HG02759 (cell line): ENCODE measurements around the gene TMEM131L.
"Not testable (repeated sequence)": the region's sequence is repeated elsewhere in the genome, so short reads cannot be mapped to it uniquely, and the experiment has no call there.

Source experiments
- ATAC-seq: cut with Tn5 transposase; IDR thresholded peaks from one replicate; pipeline ENCODE4 v1.9.1; 2021; ENCODE audit warnings: mild to moderate bottlenecking, moderate library complexity; ENCODE audit not compliant: unreplicated experiment

The TMEM131L gene

DNA sequence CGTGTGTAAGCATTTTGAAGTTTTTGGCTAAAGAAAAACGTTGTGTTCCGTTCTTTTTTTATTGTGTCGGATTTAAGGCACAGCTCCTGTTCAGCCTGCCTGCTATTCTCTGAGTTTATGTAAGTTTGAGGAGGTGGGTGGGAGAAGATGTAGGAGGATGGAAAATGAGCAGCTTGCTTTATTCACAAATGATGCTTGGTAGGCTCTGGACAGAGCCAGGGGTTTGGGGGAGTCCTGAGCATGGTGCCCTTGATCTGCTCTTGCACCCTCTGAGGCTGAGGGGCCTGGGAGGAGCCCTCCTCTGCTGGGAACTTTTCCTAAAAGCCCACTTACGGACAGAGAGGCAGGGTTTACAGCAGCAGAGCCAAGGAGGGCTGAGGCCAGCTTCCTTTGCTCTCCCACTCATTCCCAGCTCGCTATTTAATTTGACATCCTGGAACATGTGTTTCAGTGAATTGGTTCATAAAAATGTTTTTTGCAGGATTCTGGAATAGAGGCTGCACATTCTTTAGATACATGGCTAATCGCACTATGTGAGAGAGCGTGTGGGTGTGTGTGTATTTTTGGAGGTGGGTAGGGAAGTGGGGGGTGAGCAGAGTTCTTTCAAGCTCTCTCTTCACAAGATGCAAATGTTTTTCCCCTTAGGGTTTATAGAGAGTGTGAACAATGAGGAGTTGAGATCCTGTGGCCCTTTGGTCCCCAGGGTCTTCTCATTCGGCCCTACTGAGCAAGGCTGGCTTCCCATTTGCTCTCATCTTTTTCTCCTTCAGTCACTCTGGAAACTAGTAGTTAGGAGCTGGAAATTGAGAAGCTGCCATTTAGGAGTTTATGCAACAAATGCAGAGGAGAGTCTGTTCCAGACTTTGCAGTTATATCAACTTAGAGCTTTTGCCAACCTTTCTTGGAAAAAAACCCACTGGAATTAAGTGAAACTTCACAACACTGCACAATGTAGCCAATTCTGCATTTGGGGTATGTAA lies 32.1 kb downstream of the TMEM131L start:
- ATAC-seq, result peak; percentile 73

DNA sequence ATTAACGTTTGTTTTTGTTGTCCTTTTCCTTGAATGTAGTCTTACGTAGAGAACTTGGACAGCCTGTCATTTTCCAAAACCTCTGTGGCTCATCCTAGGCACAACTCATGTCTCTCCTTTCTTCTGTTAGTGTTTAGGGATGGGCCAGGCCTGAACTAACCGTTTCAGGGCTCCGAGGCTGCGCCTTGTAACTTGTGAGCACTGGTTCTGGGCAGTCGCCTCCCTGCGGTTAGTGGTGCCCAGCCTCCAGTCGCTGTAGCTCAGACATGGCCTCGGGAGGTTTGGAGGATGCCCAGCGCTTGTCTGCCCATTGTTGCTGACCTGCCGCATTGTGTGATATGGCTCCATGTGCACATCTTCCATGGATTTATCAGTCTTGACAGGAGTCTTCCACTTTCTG lies 32.8 kb downstream of the TMEM131L start:
- no peak for ATAC-seq

DNA sequence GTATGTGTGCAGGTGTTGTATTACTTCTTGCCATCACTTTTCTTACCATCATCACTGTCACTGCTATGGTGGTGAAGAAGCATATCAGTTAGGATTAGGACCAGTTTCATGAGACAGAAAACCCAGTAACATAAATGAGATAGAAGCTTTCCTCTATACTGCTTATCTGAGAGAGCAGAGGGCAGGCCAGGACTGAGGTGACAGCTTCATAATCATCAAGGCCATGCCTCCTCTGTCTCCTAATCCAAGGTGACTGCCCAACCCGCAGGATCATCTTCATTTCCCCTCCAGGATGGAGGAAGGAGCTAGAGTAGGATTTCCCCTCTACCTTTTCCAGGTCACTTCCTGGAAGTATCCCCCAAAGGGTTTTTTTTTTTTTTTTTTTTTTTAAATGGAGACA lies 35.4 kb downstream of the TMEM131L start:
- ATAC-seq, result no peak

DNA sequence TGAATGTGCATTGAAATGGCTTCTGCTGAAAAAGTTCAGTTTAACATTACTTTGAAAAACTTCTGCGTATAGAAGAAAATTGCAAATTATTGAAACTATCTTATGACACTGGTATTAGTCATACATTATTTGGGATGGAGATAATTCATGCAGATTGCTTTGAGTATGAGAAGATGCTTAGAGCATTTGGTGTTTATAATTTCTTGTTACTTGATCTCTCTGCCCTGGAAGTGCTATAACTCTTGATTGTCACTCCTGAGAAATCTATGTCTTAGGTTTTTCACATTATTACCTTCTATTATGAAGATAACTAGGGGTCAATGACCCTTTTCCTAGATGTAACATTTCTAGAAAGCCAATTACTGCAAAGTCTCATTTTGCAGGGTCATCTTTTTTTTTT lies 36.4 kb downstream of the TMEM131L start:
- no peak for ATAC-seq

DNA sequence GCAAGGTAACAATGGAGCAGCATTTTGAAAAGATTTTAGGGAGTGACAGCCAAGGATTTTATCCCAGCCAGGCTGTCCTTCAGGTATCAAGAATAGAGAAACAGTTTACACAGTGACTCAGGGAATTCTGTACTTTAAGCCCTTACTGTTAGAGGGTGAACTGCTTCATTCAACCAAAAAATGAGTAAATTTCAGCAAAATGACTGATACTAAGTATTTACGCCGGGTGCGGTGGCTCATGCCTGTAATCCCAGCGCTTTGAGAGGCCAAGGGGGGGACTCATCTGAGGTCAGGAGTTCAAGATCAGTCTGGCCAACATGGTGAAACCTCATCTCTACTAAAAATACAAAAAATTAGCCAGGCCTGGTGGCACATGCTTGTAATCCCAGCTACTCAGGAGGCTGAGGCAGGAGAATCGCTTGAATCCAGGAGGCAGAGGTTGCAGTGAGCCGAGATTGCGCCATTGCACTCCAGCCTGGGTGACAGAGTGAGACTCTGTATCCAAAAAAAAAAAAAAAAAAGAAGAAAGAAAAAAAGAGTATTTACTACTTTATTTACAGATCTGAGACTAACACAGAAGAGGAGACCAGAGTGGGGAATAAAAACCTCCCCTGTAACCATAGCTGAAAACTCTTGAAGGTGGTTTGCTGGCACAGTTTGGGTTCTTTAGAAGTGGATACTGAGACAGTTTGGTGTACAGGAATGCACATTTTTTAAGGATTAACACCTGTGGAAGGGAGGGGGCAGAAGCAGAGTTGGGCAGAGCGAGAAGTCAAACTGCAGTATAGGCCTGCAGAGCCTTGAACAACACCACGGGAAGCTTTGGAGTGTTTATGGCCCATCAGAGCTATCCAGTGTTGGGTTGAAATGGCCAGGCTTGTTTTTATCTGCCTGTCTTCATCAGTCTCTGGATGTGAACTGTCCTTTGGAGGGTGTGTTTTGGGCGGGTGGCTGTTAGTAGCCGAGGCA lies 40.5 kb downstream of the TMEM131L start:
- ATAC-seq, result no peak

DNA sequence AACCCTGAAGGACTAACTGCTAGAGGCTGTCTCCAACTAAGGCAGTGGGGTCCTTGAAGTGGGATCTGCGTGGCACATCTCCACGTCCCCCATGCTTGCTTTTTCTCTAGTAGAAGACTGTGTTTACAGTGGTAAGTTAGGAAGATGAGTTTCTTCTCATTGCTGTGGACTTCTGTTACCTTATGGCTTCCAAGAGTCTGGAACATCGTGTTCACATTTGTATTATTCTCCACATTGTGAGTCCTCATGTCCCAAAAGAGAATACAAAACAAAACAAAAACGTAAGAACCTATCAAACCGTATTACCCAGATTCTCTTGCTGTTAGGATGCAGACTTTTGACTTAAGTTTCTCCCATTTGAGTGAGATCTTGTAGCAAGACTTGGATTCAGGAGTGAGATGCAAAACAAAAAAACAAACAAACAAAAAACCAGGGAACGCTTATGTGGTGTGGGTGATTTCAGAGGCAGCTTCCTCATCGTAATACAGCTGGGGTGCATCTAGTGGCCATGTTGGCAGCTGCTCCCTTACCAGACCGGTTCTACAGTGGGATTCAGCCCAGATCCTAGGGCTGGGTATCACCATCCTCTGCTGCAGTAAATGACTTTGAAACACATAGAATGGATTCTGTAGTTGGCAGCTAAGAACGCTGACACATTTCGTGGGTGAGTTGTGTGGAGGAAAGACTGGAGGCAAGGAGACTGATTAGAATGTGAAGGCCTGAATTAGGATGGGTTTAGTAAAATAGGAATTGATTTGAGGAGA lies 41.3 kb downstream of the TMEM131L start:
- ATAC-seq, result no peak

DNA sequence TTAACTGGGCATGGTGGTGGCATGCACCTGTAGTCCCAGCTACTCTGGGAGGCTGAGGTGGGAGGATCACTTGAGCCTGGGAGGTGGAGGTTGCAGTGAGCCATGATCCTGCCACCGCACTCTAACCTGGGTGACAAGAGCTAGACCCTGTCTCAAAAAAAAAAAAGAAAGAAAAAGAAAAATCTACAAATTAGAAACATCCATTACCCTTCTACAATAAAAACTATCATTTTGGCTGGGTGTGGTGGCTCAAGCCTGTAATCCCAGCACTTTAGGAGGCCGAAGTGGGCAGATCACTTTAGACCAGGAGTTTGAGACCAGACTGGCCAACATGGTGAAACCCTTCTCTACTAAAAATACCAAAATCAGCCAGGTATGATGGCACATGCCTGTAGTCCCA lies 43.1 kb downstream of the TMEM131L start:
- not testable (repeated sequence) for ATAC-seq

DNA sequence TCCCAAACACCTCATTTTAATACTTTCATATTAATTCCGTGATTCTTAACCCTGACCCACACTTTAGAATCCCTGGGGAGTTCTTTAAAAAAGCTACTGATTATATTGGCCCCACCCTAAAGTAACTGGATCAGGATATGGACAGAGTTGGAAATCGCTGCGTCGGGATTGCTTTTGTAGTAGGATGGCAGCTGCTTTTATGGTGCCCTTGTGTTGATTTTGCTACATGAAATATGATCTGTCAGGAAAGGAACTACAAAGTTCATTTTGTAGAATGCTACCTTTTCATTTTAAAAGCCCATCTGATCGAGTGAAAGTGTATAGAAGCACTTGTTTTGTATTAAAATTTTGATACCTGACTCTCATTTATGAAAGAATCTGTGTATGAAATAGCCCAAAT lies 43.6 kb downstream of the TMEM131L start:
- ATAC-seq, result no peak

DNA sequence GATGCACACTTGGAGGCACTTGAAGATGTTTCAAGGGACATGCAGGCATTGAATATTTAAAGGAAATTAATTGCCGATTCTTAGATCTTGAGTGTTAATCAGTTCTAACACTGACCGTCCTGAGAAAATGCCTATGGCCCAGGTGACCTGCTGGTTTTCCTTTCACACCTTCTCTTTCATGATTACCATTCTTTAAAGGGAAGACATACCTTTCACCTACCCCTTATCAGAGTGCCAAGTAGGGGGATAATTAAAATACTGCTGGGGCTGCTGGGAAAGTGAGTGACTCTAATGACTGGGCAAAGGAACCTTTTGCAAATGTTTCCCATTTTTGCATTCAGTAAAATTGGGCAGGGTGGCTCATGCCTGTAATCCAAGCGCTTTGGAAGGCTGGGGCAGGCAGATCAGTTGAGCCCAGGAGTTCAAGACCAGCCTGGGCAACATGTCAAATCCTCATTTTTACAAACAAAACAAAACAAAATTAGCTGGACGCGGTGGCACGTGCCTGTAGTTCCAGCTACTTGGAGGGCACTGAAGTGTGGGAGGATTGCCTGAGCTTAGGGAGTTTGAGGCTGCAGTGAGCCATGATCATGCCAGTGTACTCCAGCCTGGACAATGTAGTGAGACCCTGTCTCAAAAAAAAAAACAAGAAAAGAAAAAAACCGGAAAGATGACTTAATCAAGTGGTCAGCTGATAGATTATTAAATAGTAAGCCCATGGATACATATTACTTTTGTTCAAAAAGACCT lies 44.3 kb downstream of the TMEM131L start:
- no peak for ATAC-seq

DNA sequence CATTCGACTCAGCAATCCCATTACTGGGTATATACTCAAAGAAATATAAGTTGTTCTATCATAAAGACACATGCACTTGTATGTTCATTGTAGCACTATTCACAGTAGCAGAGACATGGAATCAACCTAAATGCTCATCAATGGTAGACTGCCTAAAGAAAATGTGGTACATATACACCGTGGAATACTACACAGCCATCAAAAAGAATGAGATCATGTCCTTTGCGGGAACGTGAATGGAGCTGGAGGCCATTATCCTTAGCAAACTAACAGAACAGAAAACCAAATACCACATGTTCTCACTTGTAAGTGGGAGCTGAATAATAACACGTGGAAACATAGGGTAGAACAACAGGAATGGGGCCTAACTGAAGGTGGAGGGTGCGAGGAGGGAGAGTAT lies 44.9 kb downstream of the TMEM131L start:
- no peak for ATAC-seq

DNA sequence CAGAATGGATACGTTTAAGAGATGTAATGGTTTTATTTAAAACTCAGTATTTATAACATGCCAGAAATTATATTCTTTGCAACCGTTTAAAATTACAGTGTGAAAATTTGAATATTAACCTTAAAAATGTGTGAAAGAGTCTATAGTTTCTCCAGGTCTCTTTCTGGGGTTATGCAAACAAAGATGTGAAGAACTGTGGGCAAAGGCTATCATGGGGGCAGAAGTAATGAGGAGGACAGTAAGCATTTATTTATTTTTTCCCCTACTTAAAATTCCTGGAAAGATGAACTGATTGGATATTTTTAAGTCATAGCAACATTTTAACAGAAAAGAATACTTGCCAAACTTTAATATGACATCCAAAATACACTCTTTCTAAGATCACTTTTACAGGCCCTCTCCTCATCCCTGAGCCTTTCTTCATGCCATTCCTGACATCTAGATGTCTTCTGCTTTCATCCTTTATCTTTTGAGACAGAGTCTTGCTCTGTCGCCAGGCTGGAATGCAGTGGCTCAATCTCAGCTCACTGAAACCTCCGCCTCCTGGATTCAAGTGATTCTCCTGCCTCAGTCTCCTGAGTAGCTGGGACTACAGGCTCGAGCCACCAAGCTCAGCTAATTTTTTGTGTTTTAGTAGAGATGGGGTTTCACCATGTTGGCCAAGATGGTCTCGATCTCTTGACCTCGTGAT lies 46.1 kb downstream of the TMEM131L start:
- no peak for ATAC-seq

DNA sequence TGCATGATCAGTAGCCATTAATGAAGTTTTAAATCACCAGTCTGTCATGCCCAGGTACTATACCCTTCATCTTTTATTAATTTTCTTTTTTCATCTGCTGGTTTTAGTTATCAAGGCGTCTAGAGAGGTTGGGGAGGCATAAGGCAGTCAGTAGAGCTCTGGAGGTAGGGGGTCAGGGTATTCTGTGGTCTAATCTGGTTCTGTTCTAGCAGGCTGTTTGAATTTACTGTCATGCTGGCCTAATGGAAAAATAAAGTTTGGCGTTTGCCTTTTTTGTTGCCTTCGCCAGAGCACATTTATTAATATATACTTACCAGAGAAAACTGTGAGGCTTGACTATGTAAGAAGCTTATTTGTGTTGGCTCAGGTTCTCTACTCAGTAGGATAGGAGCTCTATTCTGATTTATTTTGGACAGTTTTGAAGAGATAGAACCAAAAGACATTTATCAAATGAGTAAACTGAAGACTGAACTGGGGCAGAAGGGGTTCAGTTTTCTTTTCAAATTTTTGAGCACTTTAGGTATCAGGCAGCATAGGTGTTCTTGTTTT lies 46.9 kb downstream of the TMEM131L start:
- ATAC-seq, result no peak

DNA sequence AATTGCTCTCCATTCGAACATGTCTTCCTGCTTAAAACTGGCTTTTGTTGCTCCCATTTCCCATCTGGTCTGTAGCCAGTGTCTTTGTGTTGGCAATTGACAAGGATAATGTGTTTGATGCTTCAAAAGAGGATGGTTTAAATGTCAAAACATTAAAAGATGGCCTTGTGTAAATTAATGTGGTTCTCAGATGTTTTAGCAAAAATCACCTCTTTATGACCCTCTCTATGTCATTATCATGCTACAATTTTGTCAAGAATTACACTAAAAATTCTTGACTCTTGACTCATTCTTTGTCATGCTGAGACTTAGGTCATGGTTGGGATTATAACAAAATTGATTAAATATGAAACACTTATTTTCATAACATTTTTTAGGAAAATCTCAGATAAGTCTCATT lies 47.4 kb downstream of the TMEM131L start:
- ATAC-seq, result no peak

DNA sequence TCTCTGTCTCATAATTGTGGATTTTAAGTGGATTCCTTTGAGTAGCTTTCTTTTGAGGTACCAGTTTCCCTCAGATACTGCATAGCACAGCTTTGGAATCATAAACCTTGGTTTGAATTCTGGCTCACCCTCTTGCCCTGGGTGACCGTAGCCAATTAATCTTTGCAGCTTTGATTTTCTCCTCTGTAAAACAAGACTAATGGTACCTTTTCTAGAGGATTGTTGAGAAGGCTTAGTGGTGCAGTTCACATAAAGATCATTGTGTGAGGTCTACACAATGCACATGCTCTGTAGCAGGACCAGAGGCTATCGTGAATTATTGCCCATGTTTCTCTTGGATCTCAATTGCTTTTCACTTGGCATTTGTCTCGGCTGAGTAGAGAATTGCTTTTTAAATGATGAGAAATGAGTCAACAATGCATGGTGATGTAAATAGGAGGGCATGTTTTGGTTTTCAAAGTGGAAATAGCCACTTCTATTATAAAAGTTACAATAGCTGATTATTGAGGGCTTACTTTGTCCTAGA lies 47.9 kb downstream of the TMEM131L start:
- no peak for ATAC-seq

DNA sequence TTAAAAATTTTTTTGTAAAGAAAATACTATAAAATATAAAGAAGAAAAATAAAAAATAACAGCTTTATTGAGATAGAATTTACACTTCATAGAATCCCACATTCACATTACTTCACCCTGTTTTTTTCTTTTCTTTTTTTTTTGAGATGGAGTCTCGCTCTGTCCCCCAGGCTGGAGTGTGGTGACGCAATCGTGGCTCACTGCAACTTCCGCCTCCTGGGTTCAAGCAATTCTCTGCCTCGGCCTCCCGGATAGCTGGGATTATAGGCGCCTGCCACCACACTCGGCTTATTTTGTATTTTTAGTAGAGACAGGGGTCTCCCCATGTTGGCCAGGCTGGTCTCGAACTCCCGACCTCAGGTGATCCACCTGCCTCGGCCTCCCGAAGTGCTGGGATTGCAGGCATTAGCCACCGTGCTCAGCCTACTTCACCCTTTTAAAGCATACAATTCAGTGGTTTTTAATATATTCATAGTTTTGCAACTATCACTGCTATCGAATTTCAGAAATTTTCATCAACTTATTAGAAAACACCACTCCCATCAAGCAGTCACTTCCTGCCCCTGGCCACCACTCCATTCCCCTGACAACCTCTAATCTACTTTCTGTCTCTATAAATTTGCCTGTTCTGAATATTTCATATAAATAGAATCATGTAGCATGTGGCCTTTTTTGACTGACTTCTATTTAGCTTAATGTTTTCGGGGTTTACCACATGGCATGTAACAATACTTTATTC lies 48.7 kb downstream of the TMEM131L start:
- no peak for ATAC-seq

DNA sequence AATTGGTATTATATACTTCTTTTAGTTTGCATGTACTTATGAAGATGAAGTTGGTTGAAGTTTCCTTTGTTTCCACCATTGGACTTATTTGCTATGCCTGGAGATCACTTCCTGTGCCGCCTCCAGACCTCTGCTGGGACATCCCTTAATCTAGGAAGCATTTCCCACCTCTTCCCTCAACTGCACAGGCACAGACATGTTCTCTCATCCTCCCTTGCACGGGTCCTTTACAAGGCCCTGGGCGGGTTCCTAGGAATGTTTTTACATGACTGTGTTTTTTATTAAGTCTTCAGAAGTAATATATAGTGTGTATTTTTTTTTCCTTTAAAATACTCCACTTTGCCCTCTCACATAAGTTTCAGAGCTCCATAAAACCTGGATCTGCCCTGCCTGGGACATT lies 51.0 kb downstream of the TMEM131L start:
- no peak for ATAC-seq

DNA sequence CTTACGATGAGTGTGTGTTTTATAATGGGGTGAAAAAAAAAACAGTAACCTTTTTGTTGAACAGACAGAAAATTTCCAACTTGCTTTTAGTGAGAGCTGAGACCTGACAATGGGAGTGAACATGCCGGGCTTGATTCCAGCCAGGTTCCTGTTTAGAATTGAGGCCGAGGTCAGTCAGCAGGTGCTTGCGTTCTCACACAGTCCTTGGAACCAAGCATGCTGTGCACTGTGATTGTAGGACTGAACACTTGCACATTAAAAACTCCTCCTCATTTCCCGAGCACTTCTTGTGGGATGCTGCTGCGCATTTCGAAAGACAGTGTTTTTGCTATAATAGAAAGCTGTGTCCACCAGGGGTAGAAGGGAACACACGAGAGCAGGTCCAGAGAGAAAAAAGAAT lies 51.8 kb downstream of the TMEM131L start:
- ATAC-seq, result no peak

DNA sequence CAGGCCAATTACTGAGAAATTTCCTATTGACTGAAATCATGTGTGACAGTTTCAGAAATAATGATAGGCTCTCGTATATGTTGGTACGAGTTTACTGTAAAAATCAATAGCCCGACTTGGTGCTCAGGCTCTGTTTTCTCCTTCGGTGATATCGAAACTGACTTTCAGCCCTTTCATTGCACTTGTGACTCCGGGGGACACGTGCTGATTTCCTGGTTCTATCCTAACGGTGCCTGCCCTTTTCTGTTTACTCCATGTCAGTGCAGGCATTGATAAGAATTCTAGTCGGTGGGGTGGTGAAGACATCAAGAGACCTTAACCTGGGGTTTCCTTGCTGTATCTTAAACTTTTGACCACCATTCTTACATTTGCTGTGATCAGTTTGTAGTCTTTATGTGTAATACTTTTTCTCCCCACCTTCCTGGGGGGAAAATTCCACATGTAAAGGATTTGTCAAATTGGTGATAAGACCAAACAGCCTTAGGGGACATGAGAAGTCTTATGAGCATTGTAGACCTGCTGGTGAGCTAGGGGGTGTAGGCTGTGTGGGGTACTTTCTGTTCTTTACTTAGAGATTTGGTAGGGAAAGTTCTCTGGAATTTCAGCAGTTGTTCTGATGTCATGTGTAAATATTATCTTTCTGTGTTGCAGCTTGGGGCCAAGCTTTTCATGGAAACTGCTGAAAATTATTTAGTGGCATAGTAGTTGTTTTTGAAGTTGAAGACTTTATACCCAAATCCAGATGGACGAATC lies 52.7 kb downstream of the TMEM131L start:
- ATAC-seq, result no peak
